BLaER1 treated with 17β-estradiol and CSF1 and Interleukin-3, amounts not matched to agents 10 nM and 100 nM (cell line): Measurements from ENCODE around the gene P4HA2.

Source experiments
- H3K27ac ChIP-seq, 11 experiments: shearing (Covaris generic); formaldehyde crosslinking; 2 replicates each; pipeline ENCODE4 v1.8.1; 2022
- H3K27me3 ChIP-seq, 11 experiments: shearing (Covaris generic); formaldehyde crosslinking; 2 replicates each; pipeline ENCODE4 v1.8.1; 2022
- H3K36me3 ChIP-seq, 11 experiments: shearing (Covaris generic); formaldehyde crosslinking; 2 replicates each; pipeline ENCODE4 v1.8.1; 2022
- H3K4me1 ChIP-seq, 10 experiments: shearing (Covaris generic); formaldehyde crosslinking; 2 replicates each; pipeline ENCODE4 v1.8.1; 2022
- H3K4me2 ChIP-seq, 11 experiments: shearing (Covaris generic); formaldehyde crosslinking; 2 replicates each; pipeline ENCODE4 v1.8.1; 2022
- H3K4me3 ChIP-seq, 10 experiments: shearing (Covaris generic); formaldehyde crosslinking; 2 replicates each; pipeline ENCODE4 v1.8.1; 2022
- H3K9ac ChIP-seq, 11 experiments: shearing (Covaris generic); formaldehyde crosslinking; 2 replicates each; pipeline ENCODE4 v1.8.1; 2022
- H3K9me3 ChIP-seq, 11 experiments: shearing (Covaris generic); formaldehyde crosslinking; replicated peaks in 1 of 11; 2 replicates each; pipeline ENCODE4 v1.8.1; 2022
- H4K20me1 ChIP-seq, 11 experiments: shearing (Covaris generic); formaldehyde crosslinking; 2 replicates each; pipeline ENCODE4 v1.8.1; 2022
- Cebpa-rat ChIP-seq, 11 experiments: shearing (Covaris generic); IDR thresholded peaks; 2 replicates each; pipeline ENCODE4 v1.8.1; 2022

P4HA2 gene

DNA sequence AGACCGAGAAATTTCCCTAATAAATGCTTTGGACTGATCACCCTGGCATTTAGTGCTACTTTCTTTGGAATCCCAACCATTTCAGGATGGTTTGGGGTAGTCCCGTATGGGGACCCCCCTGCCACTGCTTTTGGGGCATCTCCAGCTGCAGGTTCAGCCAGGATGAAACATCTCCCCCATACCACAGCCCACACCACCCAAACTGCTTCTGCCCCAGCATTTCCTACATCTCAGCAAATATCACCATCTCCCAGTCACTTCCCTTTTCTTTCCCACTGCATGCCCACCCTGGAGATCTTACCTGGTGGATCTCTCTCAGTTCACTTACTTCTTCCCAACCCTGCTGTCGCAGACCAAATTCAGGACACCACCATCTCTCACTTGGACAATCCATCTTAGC lies 4.8 kb upstream of the P4HA2 start:
- H3K36me3 ChIP-seq, result no peaks in the 10 kb centered on the region
- no peaks in the 10 kb centered on the region for H3K27me3 ChIP-seq
- H4K20me1 ChIP-seq, result no peaks in the 10 kb centered on the region
- H3K4me1 ChIP-seq, result peaks cover 26 to 66% (median 54%) of the 10 kb centered on the region in 10 experiments
- H3K27ac ChIP-seq, result no peak overlapping the region
- H3K9ac ChIP-seq, result no peak overlapping the region
- H3K4me2 ChIP-seq, result peak overlapping the region in 1 of 11 experiments; percentile 96; a peak in 2 of 22 replicates
- TF ChIP-seq Cebpa-rat (IDR thresholded peaks at IDR 0.05), result no peak
- no peak overlapping the region for H3K4me3 ChIP-seq
- no peaks in the 10 kb centered on the region; a peak in 2 of 22 replicates for H3K9me3 ChIP-seq

DNA sequence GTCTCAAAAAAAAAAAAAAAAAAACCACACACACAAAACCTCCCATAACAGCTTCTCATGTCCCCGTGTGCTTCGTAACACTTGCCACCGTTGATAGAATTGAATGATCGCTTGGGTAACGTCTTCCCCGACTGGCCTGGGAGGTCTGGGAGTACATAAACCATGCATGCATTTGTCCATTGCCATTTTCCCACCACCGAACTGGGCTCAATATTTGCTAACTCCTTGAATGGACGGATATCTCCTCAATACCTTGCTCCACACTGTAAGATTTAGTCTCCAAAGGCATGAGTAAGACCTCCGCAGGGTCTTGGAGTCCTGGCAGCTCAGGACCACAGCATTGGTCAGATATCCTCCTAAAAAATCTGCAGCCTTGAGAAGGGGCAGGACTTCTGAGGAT lies 3.2 kb upstream of the P4HA2 start:
- H3K9me3 ChIP-seq, result no peaks in the 10 kb centered on the region; a peak in 2 of 22 replicates
- H3K9ac ChIP-seq, result no peak overlapping the region
- peaks cover 0 to 8% (median 0%) of the 10 kb centered on the region in 11 experiments; a peak in 3 of 22 replicates for H3K27me3 ChIP-seq
- H3K4me3 ChIP-seq, result no peak overlapping the region
- peak overlapping the region in 6 of 11 experiments; percentile 76 to 86 (median 82); a peak in 11 of 22 replicates for H3K27ac ChIP-seq
- peaks cover 29 to 68% (median 60%) of the 10 kb centered on the region in 10 experiments for H3K4me1 ChIP-seq
- peaks cover 0 to 11% (median 0%) of the 10 kb centered on the region in 11 experiments; a peak in 1 of 22 replicates for H4K20me1 ChIP-seq
- peak overlapping the region in 10 of 11 experiments; percentile 13 to 99 (median 98); a peak in 19 of 22 replicates for H3K4me2 ChIP-seq
- TF ChIP-seq Cebpa-rat (IDR thresholded peaks at IDR 0.05), result no peak
- no peaks in the 10 kb centered on the region for H3K36me3 ChIP-seq

GRCh38 chr5:132229236-132229635 lies 1.6 kb upstream of the P4HA2 start:
- Histone ChIP-seq H4K20me1 (peaks cover 0 to 24% (median 0%) of the 10 kb centered on the region in 11 experiments; a peak in 2 of 22 replicates), H3K9ac (peak overlapping the region in 8 of 11 experiments; percentile 29 to 63 (median 52); a peak in 12 of 22 replicates), H3K4me2 (peak overlapping the region; percentile 39 to 100 (median 98)), H3K4me3 (0 out of 20 replicates have a peak overlapping the region, but pooled peaks of 1 of the 10 experiments have one; percentile 3), H3K9me3 (no peaks in the 10 kb centered on the region; a peak in 2 of 22 replicates), H3K27ac (peak overlapping the region in 8 of 11 experiments; percentile 63 to 86 (median 80); a peak in 16 of 22 replicates), H3K4me1 (peaks cover 39 to 81% (median 72%) of the 10 kb centered on the region in 10 experiments), H3K36me3 (no peaks in the 10 kb centered on the region), H3K27me3 (peaks cover 0 to 8% (median 0%) of the 10 kb centered on the region in 11 experiments; a peak in 3 of 22 replicates)
- TF ChIP-seq Cebpa-rat (IDR thresholded peaks at IDR 0.05), result no peak

- Histone ChIP-seq H3K4me2 (peak overlapping the region; percentile 91 to 100 (median 98)), H3K4me1 (peaks cover 39 to 89% (median 80%) of the 10 kb centered on the region in 10 experiments), H3K36me3 (no peaks in the 10 kb centered on the region), H3K9ac (peak overlapping the region; percentile 75 to 88 (median 82)), H3K4me3 (peak overlapping the region; percentile 71 to 88 (median 80)), H4K20me1 (peaks cover 0 to 24% (median 0%) of the 10 kb centered on the region in 11 experiments; a peak in 2 of 22 replicates), H3K27ac (peak overlapping the region; percentile 58 to 86 (median 81); a peak in 21 of 22 replicates), H3K27me3 (peaks cover 0 to 8% (median 0%) of the 10 kb centered on the region in 11 experiments; a peak in 3 of 22 replicates), H3K9me3 (no peaks in the 10 kb centered on the region)
- no peak for TF ChIP-seq Cebpa-rat (IDR thresholded peaks at IDR 0.05)
These were observed 785 bp upstream of the P4HA2 start for GRCh38 chr5:132228241-132229035.

DNA sequence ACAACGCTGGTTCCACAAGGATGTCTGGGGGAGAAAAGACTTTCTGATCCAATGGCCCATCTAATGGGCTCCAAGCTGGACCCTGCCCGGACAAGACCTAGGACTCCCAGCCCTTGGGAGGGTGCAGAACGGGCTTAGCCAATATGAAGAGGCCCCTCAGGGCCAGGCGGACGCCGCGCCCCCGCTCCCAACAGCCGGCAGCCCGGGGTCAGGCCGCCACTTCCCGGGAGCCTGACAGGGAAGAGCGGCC lies 493 bp downstream of the P4HA2 start:
- Histone ChIP-seq H3K9me3 (no peaks in the 10 kb centered on the region), H3K4me1 (peaks cover 39 to 97% (median 91%) of the 10 kb centered on the region in 10 experiments), H3K9ac (peak overlapping the region; percentile 75 to 88 (median 82)), H3K27me3 (peaks cover 0 to 8% (median 0%) of the 10 kb centered on the region in 11 experiments; a peak in 3 of 22 replicates), H3K4me2 (peak overlapping the region; percentile 91 to 100 (median 98)), H3K27ac (peak overlapping the region; percentile 58 to 86 (median 80); a peak in 21 of 22 replicates), H3K36me3 (no peaks in the 10 kb centered on the region), H3K4me3 (peak overlapping the region; percentile 71 to 88 (median 80)), H4K20me1 (peaks cover 0 to 33% (median 0%) of the 10 kb centered on the region in 11 experiments; a peak in 3 of 22 replicates)
- TF ChIP-seq Cebpa-rat (IDR thresholded peaks at IDR 0.05), result no peak

- Histone ChIP-seq H3K27ac (peak overlapping the region in 6 of 11 experiments; percentile 76 to 86 (median 80); a peak in 12 of 22 replicates), H3K4me2 (peak overlapping the region; percentile 91 to 100 (median 98)), H3K9me3 (no peaks in the 10 kb centered on the region), H3K4me3 (peak overlapping the region; percentile 71 to 88 (median 80)), H3K9ac (peak overlapping the region; percentile 75 to 88 (median 82); a peak in 21 of 22 replicates), H3K4me1 (peaks cover 39 to 100% (median 96%) of the 10 kb centered on the region in 10 experiments), H3K27me3 (peaks cover 0 to 8% (median 0%) of the 10 kb centered on the region in 11 experiments; a peak in 3 of 22 replicates), H4K20me1 (peaks cover 0 to 37% (median 0%) of the 10 kb centered on the region in 11 experiments; a peak in 3 of 22 replicates), H3K36me3 (no peaks in the 10 kb centered on the region)
- TF ChIP-seq Cebpa-rat (IDR thresholded peaks at IDR 0.05), result no peak
These were observed 978 bp downstream of the P4HA2 start for GRCh38 chr5:132226516-132227234.

DNA sequence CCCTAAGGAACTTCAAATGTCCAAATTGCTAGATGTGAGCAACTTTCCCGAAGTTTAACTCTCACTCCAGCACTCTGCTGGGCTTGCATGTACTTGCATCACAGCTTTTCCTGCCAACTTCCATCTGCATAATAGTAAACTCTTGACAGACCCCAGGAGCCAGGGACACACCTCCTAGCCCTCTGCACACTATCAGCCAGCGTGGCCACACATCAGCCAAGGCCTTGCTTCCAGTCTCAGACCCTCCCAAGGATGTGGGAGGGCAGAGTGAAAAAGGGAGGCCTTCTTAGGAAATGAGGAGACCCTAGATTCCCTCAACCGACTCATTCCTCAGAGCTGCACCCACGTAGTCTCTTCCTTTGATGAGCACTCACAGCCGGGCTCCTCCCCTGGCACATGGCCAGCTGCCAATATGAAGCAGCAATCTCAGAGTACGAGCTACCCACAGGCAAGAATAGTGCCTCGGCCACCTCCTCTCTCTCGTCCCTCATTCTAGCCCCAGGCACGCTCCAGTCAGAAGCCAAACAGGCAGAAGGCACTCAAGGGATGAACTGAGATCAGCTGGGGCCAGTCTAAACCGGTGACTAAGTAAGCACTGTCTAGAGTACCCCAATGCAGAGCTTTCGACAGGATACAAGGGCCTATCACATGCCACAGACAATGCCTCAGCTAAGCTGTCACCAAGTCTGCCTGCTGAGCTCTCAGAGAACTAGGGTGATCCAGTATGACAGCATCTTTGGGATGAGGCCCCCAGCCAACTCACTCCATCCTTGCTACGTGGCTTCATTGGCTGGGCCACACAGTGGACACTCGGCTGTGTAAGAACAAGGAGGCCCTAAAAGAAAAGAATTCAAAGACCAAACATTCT lies 2.3 kb downstream of the P4HA2 start:
- Histone ChIP-seq H3K4me3 (peak overlapping the region in 1 of 10 experiments; percentile 5; a peak in 2 of 20 replicates), H3K27ac (0 out of 22 replicates have a peak overlapping the region, but pooled peaks of 1 of the 11 experiments have one; percentile 8), H3K27me3 (peaks cover 0 to 8% (median 0%) of the 10 kb centered on the region in 11 experiments; a peak in 3 of 22 replicates), H3K36me3 (peaks cover 0 to 9% (median 5%) of the 10 kb centered on the region in 11 experiments; a peak in 7 of 22 replicates), H3K9ac (peak overlapping the region in 4 of 11 experiments; percentile 0 to 32 (median 13); a peak in 4 of 22 replicates), H3K4me1 (peaks cover 38 to 87% (median 84%) of the 10 kb centered on the region in 10 experiments), H3K4me2 (peak overlapping the region; percentile 91 to 100 (median 98)), H4K20me1 (peaks cover 0 to 37% (median 0%) of the 10 kb centered on the region in 11 experiments; a peak in 3 of 22 replicates), H3K9me3 (no peaks in the 10 kb centered on the region)
- no peak for TF ChIP-seq Cebpa-rat (IDR thresholded peaks at IDR 0.05)
